RWPE1 (cell line): ENCODE measurements around the gene FLII.
A peak's percentile ranks its signal among the peaks of the same experiment; 100 is the strongest.

Experiments
- CTCF ChIA-PET: fragments of 350-600 bp; sonication (Branson Sonifier 250); formaldehyde crosslinking; extraction: SDS; loops from one replicate; lab custom pipeline; 2021; lab: Yijun Ruan, JAX
- POLR2A ChIA-PET: fragments of 400-600 bp; formaldehyde crosslinking; extraction: SDS; loops from one replicate; lab custom pipeline; 2020; ENCODE audit warnings: antibody characterized with exemption; ENCODE audit not compliant: low non-redundant PET; lab: Yijun Ruan, JAX
- DNase-seq: peaks from one replicate; pipeline ENCODE4 v3.0.0; 2012; ENCODE audit warnings: low spot score
- H3K27ac ChIP-seq: fragments of 450-650 bp; 2 replicates; pipeline ENCODE4 v1.5.1; 2017
- CTCF ChIP-seq: fragments of 450-650 bp; conservative IDR thresholded peaks from 2 replicates; pipeline ENCODE4 v1.5.1; 2017; ENCODE audit warnings: low read depth, mild to moderate bottlenecking

FLII gene

GRCh38 chr17:18208092-18208491 lies 50.4 kb downstream of the FLII start:
- CTCF ChIA-PET, result interaction anchor here (0.5 to 1.3 kb wide), 3 partner anchors 10 to 72 kb away, joined by 4 to 5 read pairs (median 4); no protein-coding TSS in a partner anchor

GRCh38 chr17:18206962-18207361 lies 51.6 kb downstream of the FLII start:
- no peak for TF ChIP-seq CTCF
- 0 out of 2 replicates have a peak overlapping the region, but pooled peaks have one; percentile 12 for H3K27ac ChIP-seq
- CTCF ChIA-PET, result interaction anchor here (1.3 kb wide), 1 partner anchor 11 kb away, joined by 4 read pairs; no protein-coding TSS in a partner anchor
- POLR2A ChIA-PET, result no interaction called here
- no peak for DNase-seq

More at GRCh38 chr17:18208092-18208491, 50.4 kb downstream of the FLII start:
- TF ChIP-seq CTCF, result no peak
- DNase-seq, result no peak
- POLR2A ChIA-PET, result no interaction called here
- H3K27ac ChIP-seq, result no peak overlapping the region; the same call in 1 of the 2 replicates

GRCh38 chr17:18205861-18206260 lies 52.7 kb downstream of the FLII start:
- no peak for TF ChIP-seq CTCF
- no peak for DNase-seq
- H3K27ac ChIP-seq, result peak overlapping the region; percentile 12; the same call in 1 of the 2 replicates
- POLR2A ChIA-PET, result no interaction called here
- CTCF ChIA-PET, result no interaction called here

GRCh38 chr17:18203308-18203707 lies 55.2 kb downstream of the FLII start:
- DNase-seq, result no peak
- CTCF ChIA-PET, result interaction anchor here (0.7 kb wide), 2 partner anchors 13 to 14 kb away, joined by 3 to 8 read pairs; no protein-coding TSS in a partner anchor
- no peak for TF ChIP-seq CTCF
- POLR2A ChIA-PET, result no interaction called here
- H3K27ac ChIP-seq, result peak overlapping the region; percentile 2; the same call in 1 of the 2 replicates

- POLR2A ChIA-PET, result no interaction called here
Measured at GRCh38 chr17:18201108-18201507, 57.4 kb downstream of the FLII start.

GRCh38 chr17:18198530-18198929 lies 60.0 kb downstream of the FLII start:
- ChIA-PET POLR2A (no interaction called here), CTCF (interaction anchor here (1.0 kb wide), 1 partner anchor 14 kb away, joined by 3 read pairs; no protein-coding TSS in a partner anchor)
- 0 out of 2 replicates have a peak overlapping the region, but pooled peaks have one; percentile 10 for H3K27ac ChIP-seq
- no peak for TF ChIP-seq CTCF
- no peak for DNase-seq

More at GRCh38 chr17:18201108-18201507, 57.4 kb downstream of the FLII start:
- no peak for TF ChIP-seq CTCF
- no peak for DNase-seq
- H3K27ac ChIP-seq, result no peak overlapping the region
- CTCF ChIA-PET, result interaction anchor here (0.6 to 0.7 kb wide), 2 partner anchors 62 to 1209 kb away, joined by 3 read pairs; no protein-coding TSS in a partner anchor
